GM21619 (cell line): ENCODE data around the gene ADNP.
A peak's percentile ranks its signal among the peaks of the same experiment; 100 is the strongest.

Source experiments
- ATAC-seq: cut with Tn5 transposase; IDR thresholded peaks from one replicate; pipeline ENCODE4 v1.9.1; 2021; ENCODE audit not compliant: unreplicated experiment

The ADNP gene

GRCh38 chr20:50932691-50933280 is 1.5 kb upstream of the ADNP start:
- ATAC-seq, result no peak

- ATAC-seq, result no peak
Measured at GRCh38 chr20:50932016-50932485, 814 bp upstream of the ADNP start.

- ATAC-seq, result peak; percentile 13
Measured at GRCh38 chr20:50930976-50931305, 296 bp downstream of the ADNP start.

- peak; percentile 8 for ATAC-seq
Measured at GRCh38 chr20:50930139-50930975, 880 bp downstream of the ADNP start.

GRCh38 chr20:50929299-50930138 is 1.7 kb downstream of the ADNP start:
- ATAC-seq, result peak; percentile 64

GRCh38 chr20:50928469-50928868 is 2.8 kb downstream of the ADNP start:
- no peak for ATAC-seq

- ATAC-seq, result no peak
Measured at GRCh38 chr20:50926530-50926929, 4.7 kb downstream of the ADNP start.

- no peak for ATAC-seq
Measured at GRCh38 chr20:50924261-50924920, 6.8 kb downstream of the ADNP start.

- ATAC-seq, result no peak
Measured at GRCh38 chr20:50921803-50922501, 9.3 kb downstream of the ADNP start.

GRCh38 chr20:50920997-50921396 is 10.2 kb downstream of the ADNP start:
- no peak for ATAC-seq

- ATAC-seq, result no peak
Measured at GRCh38 chr20:50919567-50919966, 11.7 kb downstream of the ADNP start.

GRCh38 chr20:50918403-50918802 is 12.8 kb downstream of the ADNP start:
- no peak for ATAC-seq

GRCh38 chr20:50916934-50917333 is 14.3 kb downstream of the ADNP start:
- no peak for ATAC-seq

GRCh38 chr20:50916257-50916656 is 15.0 kb downstream of the ADNP start:
- ATAC-seq, result no peak

- no peak for ATAC-seq
Measured at GRCh38 chr20:50915424-50915823, 15.8 kb downstream of the ADNP start.

GRCh38 chr20:50913690-50914375 is 17.4 kb downstream of the ADNP start:
- no peak for ATAC-seq

GRCh38 chr20:50911716-50912115 is 19.5 kb downstream of the ADNP start:
- ATAC-seq, result no peak

- no peak for ATAC-seq
Measured at GRCh38 chr20:50911030-50911429, 20.2 kb downstream of the ADNP start.

GRCh38 chr20:50909413-50909812 is 21.8 kb downstream of the ADNP start:
- no peak for ATAC-seq

- ATAC-seq, result no peak
Measured at GRCh38 chr20:50904067-50904570, 27.1 kb downstream of the ADNP start.
